ENCODE data around the gene GHSR.

Gene GHSR

GRCh38 chr3:172437713-172438112 lies 10.5 kb downstream of the GHSR start:
- no peak for DNase-seq (ENCODE audit: low read depth)

- no peak for DNase-seq (ENCODE audit: low read depth)
These were observed 32.9 kb downstream of the GHSR start for GRCh38 chr3:172415323-172415722.

GRCh38 chr3:172411478-172411947 lies 36.7 kb downstream of the GHSR start:
- DNase-seq (ENCODE audit: low read depth): no peak

GRCh38 chr3:172410702-172411477 lies 37.4 kb downstream of the GHSR start:
- DNase-seq (ENCODE audit: low read depth): no peak

GRCh38 chr3:172407872-172408271 lies 40.4 kb downstream of the GHSR start:
- no peak for DNase-seq (ENCODE audit: low read depth)

- no peak for DNase-seq (ENCODE audit: low read depth)
These were observed 42.3 kb downstream of the GHSR start for GRCh38 chr3:172405914-172406313.

- DNase-seq (ENCODE audit: low read depth): no peak
These were observed 43.9 kb downstream of the GHSR start for GRCh38 chr3:172404237-172404962.

- DNase-seq (ENCODE audit: low read depth): no peak
These were observed 45.2 kb downstream of the GHSR start for GRCh38 chr3:172402892-172403643.

GRCh38 chr3:172402090-172402489 lies 46.2 kb downstream of the GHSR start:
- no peak for DNase-seq (ENCODE audit: low read depth)

- DNase-seq (ENCODE audit: low read depth): no peak
These were observed 49.8 kb downstream of the GHSR start for GRCh38 chr3:172398484-172398883.

- peak; percentile 27 for DNase-seq (ENCODE audit: low read depth)
These were observed 50.4 kb downstream of the GHSR start for GRCh38 chr3:172397716-172398405.

- no peak for DNase-seq (ENCODE audit: low read depth)
These were observed 51.9 kb downstream of the GHSR start for GRCh38 chr3:172396400-172396799.

- no peak for DNase-seq (ENCODE audit: low read depth)
These were observed 53.6 kb downstream of the GHSR start for GRCh38 chr3:172394692-172395091.
